Measurements from ENCODE around the gene TYSND1.
"Not testable (repeated sequence)": the region's sequence is repeated elsewhere in the genome, so short reads cannot be mapped to it uniquely, and the experiment has no call there.

DNA sequence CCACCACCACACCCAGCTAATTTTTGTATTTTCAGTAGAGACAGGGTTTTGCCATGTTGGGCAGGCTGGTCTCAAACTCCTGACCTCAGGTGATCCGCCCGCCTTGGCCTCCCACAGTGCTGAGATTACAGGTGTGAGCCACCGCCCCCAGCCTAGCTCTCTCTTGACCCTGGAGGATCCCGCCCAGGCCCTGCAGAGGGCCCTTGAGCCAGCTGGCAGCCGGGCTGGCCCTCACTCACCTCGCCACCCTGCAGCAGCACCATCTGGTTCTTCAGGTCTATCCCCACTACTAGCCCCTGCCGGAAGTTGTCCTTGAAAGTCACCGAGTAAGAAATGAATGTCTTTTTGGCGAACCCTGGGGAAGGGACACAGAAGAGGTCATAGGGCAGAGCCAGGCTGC, 23.3 kb downstream of the TYSND1 start:
- TF ChIP-seq, protein P1, sequence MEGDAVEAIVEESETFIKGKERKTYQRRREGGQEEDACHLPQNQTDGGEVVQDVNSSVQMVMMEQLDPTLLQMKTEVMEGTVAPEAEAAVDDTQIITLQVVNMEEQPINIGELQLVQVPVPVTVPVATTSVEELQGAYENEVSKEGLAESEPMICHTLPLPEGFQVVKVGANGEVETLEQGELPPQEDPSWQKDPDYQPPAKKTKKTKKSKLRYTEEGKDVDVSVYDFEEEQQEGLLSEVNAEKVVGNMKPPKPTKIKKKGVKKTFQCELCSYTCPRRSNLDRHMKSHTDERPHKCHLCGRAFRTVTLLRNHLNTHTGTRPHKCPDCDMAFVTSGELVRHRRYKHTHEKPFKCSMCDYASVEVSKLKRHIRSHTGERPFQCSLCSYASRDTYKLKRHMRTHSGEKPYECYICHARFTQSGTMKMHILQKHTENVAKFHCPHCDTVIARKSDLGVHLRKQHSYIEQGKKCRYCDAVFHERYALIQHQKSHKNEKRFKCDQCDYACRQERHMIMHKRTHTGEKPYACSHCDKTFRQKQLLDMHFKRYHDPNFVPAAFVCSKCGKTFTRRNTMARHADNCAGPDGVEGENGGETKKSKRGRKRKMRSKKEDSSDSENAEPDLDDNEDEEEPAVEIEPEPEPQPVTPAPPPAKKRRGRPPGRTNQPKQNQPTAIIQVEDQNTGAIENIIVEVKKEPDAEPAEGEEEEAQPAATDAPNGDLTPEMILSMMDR (IDR thresholded peaks at IDR 0.05) = not testable (repeated sequence)
- not testable (repeated sequence) for TF ChIP-seq POLR2A (IDR thresholded peaks at IDR 0.05)

Measured in upper lobe of left lung (tissue), 4 donors.